HG02678 (cell line): ENCODE measurements around the gene MAGEA3.
"Not testable (repeated sequence)": the region's sequence is repeated elsewhere in the genome, so short reads cannot be mapped to it uniquely, and the experiment has no call there.

ENCODE experiments used
- ATAC-seq: cut with Tn5 transposase; IDR thresholded peaks from one replicate; pipeline ENCODE4 v1.9.1; 2021; ENCODE audit warnings: mild to moderate bottlenecking, moderate library complexity; ENCODE audit not compliant: unreplicated experiment

The MAGEA3 gene

GRCh38 chrX:152697952-152698931 lies at the start of gene MAGEA3:
Gene MAGEA3 (plus strand): TSS chrX:152698794. CDS start chrX:152700833, 2,039 bp downstream.
- ATAC-seq: not testable (repeated sequence)

GRCh38 chrX:152652060-152652459 lies 46.5 kb upstream of the MAGEA3 start:
- ATAC-seq: no peak

GRCh38 chrX:152652467-152652866 lies 46.1 kb upstream of the MAGEA3 start:
- ATAC-seq: no peak

- no peak for ATAC-seq
Observed at GRCh38 chrX:152656087-152656486, 42.5 kb upstream of the MAGEA3 start.

- ATAC-seq: no peak
Observed at GRCh38 chrX:152656890-152657289, 41.7 kb upstream of the MAGEA3 start.

- ATAC-seq: no peak
Observed at GRCh38 chrX:152658302-152658701, 40.3 kb upstream of the MAGEA3 start.

- no peak for ATAC-seq
Observed at GRCh38 chrX:152663086-152663485, 35.5 kb upstream of the MAGEA3 start.

- no peak for ATAC-seq
Observed at GRCh38 chrX:152674135-152674534, 24.5 kb upstream of the MAGEA3 start.

- ATAC-seq: not testable (repeated sequence)
Observed at GRCh38 chrX:152674652-152675051, 23.9 kb upstream of the MAGEA3 start.

GRCh38 chrX:152681012-152681411 lies 17.6 kb upstream of the MAGEA3 start:
- not testable (repeated sequence) for ATAC-seq

GRCh38 chrX:152700390-152700789 lies 1.8 kb downstream of the MAGEA3 start:
- ATAC-seq: not testable (repeated sequence)

- ATAC-seq: not testable (repeated sequence)
Observed at GRCh38 chrX:152706500-152706899, 7.9 kb downstream of the MAGEA3 start.

- ATAC-seq: not testable (repeated sequence)
Observed at GRCh38 chrX:152709173-152709572, 10.6 kb downstream of the MAGEA3 start, which contains the start of gene CSAG2. Gene CSAG2 (minus strand): TSS chrX:152709273. CDS start chrX:152709112, 161 bp downstream.

GRCh38 chrX:152713195-152713594 lies 14.6 kb downstream of the MAGEA3 start:
- ATAC-seq: not testable (repeated sequence)

- ATAC-seq: not testable (repeated sequence)
Observed at GRCh38 chrX:152713815-152714787, 15.5 kb downstream of the MAGEA3 start, which contains the start of gene MAGEA2B. Gene MAGEA2B (plus strand): TSS chrX:152714628. CDS start chrX:152717107, 2,479 bp downstream.

- no peak for ATAC-seq
Observed at GRCh38 chrX:152725409-152725808, 26.8 kb downstream of the MAGEA3 start.

GRCh38 chrX:152733261-152733975 lies 34.8 kb downstream of the MAGEA3 start, which contains the start of the genes CSAG1 and MAGEA12:
Gene CSAG1 (minus strand): TSS chrX:152733721. CDS start chrX:152732460, 1,261 bp downstream.
Gene MAGEA12 (plus strand): TSS chrX:152733757. CDS start chrX:152736162, 2,405 bp downstream.
- ATAC-seq: no peak

GRCh38 chrX:152734143-152734858 lies 35.7 kb downstream of the MAGEA3 start:
- ATAC-seq: not testable (repeated sequence)

GRCh38 chrX:152735101-152735500 lies 36.5 kb downstream of the MAGEA3 start:
- ATAC-seq: no peak
